HCT116 (cell line): ENCODE measurements around the gene GNB1L.

Experiments used
- YY1 ChIP-seq: IDR thresholded peaks from 2 replicates; pipeline ENCODE4 v1.6.1; 2011; ENCODE audit warnings: low read length, low read depth, moderate library complexity, mild to moderate bottlenecking; ENCODE audit not compliant: insufficient replicate concordance; ENCODE audit errors: extremely low read depth
- ZFX ChIP-seq: fragments of 450-650 bp; IDR thresholded peaks from 2 replicates; pipeline ENCODE4 v1.6.1; 2017

GRCh38 chr22:19887256-19887985 lies 32.7 kb upstream of the GNB1L start:
- TF ChIP-seq ZFX (no peak), YY1 (no peak)
